Sigmoid colon (tissue), 4 donors: ENCODE results near the gene FANK1.
"Not testable (repeated sequence)": the region's sequence is repeated elsewhere in the genome, so short reads cannot be mapped to it uniquely, and the experiment has no call there.

ENCODE experiments used
- CTCF ChIP-seq, 4 experiments: fragments of 450-650 bp in 3 of 4; fragments of 200-600 bp in 1 of 4; IDR thresholded peaks; one replicate each; pipeline ENCODE4 v1.5.1; 2016 to 2019; ENCODE audit warnings: antibody characterized with exemption in 4 of 4, mild to moderate bottlenecking in 3 of 4, moderate library complexity in 2 of 4
- EP300 ChIP-seq, 4 donors: sonication (generic); formaldehyde crosslinking; IDR thresholded peaks; one replicate each; pipeline ENCODE4 v1.6.1; 2017; ENCODE audit warnings: antibody characterized with exemption in 4 of 4
- POLR2A ChIP-seq, 2 donors: fragments of 450-650 bp; IDR thresholded peaks; one replicate each; pipeline ENCODE4 v1.6.1; 2016; ENCODE audit warnings: antibody characterized with exemption in 2 of 2, mild to moderate bottlenecking in 2 of 2, moderate library complexity in 2 of 2
- POLR2AphosphoS5 ChIP-seq, 4 donors: sonication (generic); formaldehyde crosslinking; IDR thresholded peaks; one replicate each; pipeline ENCODE4 v1.6.1; 2017; ENCODE audit warnings: antibody characterized with exemption in 4 of 4

- TF ChIP-seq POLR2A, CTCF, EP300, POLR2AphosphoS5 (IDR thresholded peaks at IDR 0.05): not testable (repeated sequence)
Observed at GRCh38 chr10:125897317-125897716, 953 bp downstream of the FANK1 start.
